Parathyroid adenoma (tissue), 2 donors: ENCODE data around the gene TBX21.

Experiments
- H2AFZ ChIP-seq: fragments of 300-600 bp; sonication (generic); one replicate; pipeline ENCODE4 v1.7.0; 2017; ENCODE audit warnings: antibody characterized with exemption, mild to moderate bottlenecking
- H3K27ac ChIP-seq: fragments of 300-600 bp; sonication (generic); one replicate; pipeline ENCODE4 v1.7.0; 2017
- H3K27me3 ChIP-seq: fragments of 300-600 bp; sonication (generic); one replicate; pipeline ENCODE4 v1.7.0; 2017; ENCODE audit warnings: low read length; ENCODE audit not compliant: control insufficient read depth, insufficient read depth
- H3K36me3 ChIP-seq: fragments of 300-600 bp; sonication (generic); one replicate; pipeline ENCODE4 v1.7.0; 2017; ENCODE audit warnings: low read length; ENCODE audit not compliant: control insufficient read depth, insufficient read depth
- H3K4me1 ChIP-seq: fragments of 300-600 bp; sonication (generic); one replicate; pipeline ENCODE4 v1.7.0; 2017; ENCODE audit warnings: control low read depth
- H3K4me2 ChIP-seq: fragments of 300-600 bp; sonication (generic); one replicate; pipeline ENCODE4 v1.7.0; 2017; ENCODE audit warnings: low read length
- H3K4me3 ChIP-seq: fragments of 300-600 bp; sonication (generic); one replicate; pipeline ENCODE4 v1.7.0; 2017; ENCODE audit warnings: low read depth, low read length
- H3K79me2 ChIP-seq: fragments of 300-600 bp; sonication (generic); one replicate; pipeline ENCODE4 v1.7.0; 2017; ENCODE audit warnings: control low read depth
- H3K9ac ChIP-seq: fragments of 300-600 bp; sonication (generic); one replicate; pipeline ENCODE4 v1.7.0; 2017; ENCODE audit warnings: mild to moderate bottlenecking
- H3K9me3 ChIP-seq: fragments of 300-600 bp; sonication (generic); one replicate; pipeline ENCODE4 v1.7.0; 2017; ENCODE audit warnings: low read length; ENCODE audit not compliant: control insufficient read depth
- CTCF ChIP-seq: fragments of 300-600 bp; sonication (generic); IDR thresholded peaks from one replicate; pipeline ENCODE4 v1.7.0; 2017; ENCODE audit warnings: antibody characterized with exemption, mild to moderate bottlenecking
- donor health status: primary hyperparathyroidism.

Gene TBX21

DNA sequence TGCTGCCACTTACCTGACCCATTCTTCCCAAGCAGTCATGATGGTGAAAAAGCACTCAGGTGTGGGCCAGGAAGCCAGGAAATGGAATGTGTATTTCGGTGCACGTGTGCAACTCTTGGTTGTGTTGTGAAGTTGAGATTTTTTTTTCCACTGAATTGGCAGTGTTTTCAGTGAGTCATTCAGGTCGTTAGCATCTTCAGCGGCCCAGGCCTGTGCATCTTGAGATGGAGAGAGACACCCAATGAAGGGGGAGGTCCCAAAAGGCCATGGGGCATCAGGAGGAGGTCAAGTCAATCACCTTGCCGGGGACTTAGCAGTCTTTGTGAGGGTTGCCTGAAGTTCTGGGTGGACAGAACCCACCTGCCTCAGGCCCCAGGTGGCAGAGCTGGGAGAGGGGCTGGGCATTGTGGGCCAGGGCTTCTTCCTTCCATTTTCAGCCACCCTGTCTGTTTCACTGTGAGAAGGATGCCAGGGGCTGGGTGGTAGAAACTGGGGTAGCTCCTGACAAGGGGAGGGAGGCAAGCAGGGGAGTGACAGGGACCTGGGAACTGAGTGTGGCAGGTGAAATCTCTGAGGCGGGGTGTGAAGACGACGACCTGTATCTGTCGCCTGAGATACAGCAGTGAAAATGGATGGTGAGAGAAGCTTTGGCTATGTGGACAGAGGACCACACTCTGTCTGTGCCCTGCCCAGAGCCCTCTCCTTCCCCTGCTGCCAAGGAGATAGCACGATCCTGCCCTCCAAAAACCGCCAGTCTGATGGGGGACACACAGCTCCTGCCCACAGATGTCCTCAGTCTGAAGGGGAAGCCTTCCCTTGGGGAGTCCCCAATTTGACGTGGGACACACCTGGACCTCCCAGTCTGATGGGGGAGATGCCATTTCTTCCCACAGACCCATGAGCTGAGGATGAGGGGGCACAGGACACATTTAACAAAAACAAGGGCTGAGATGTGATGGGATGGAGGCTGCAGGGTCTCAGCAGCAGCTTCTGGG, 27.2 kb upstream of the TBX21 start:
- Histone ChIP-seq H3K27ac (no peak overlapping the region), H3K27me3 (no peaks in the 10 kb centered on the region), H2AFZ (no peak overlapping the region), H3K4me2 (no peak overlapping the region), H3K79me2 (no peaks in the 10 kb centered on the region), H3K9me3 (no peaks in the 10 kb centered on the region), H3K4me3 (no peak overlapping the region), H3K36me3 (no peaks in the 10 kb centered on the region), H3K9ac (no peak overlapping the region), H3K4me1 (peaks cover 6% of the 10 kb centered on the region)
- TF ChIP-seq CTCF: no peak

DNA sequence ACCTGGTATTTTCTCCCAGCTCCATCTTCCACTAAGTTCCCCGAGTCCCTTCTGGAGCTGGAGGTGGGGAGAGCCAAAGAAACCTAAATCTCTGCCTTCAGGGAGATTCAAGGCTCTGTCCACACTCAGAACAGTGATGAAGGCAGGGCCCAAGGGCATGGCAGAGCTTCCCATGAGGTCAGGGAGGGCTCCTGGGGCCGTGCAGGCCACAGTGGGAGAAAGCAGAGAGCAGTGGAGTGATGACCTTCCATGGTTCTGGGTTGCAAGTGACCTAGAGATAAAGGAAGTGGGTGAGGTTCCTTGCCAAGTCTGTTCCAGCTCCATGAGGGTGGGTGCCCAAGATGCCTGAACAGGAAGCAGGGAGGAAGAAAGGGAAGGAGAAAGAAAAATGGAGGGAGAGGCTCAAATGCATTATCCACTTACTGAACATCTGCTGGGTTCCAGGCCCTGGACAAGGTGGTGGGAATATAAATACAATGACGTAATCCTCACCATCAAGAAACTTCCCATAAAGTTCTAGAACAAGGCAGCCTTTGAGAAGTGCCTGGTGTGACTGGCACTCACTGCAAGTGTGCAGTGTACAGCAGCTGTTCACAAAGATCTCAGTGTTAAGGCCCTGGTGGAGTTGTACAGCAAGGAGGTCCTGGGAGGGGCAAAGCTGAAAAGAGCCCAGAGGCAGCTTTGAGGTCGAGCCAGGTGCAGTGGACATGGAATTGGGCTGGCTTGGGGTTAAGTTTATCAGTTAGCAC, 25.8 kb upstream of the TBX21 start:
- Histone ChIP-seq H2AFZ (peak overlapping the region; percentile 22), H3K79me2 (no peaks in the 10 kb centered on the region), H3K9ac (no peak overlapping the region), H3K27ac (no peak overlapping the region), H3K9me3 (no peaks in the 10 kb centered on the region), H3K4me1 (peaks cover 6% of the 10 kb centered on the region), H3K36me3 (no peaks in the 10 kb centered on the region), H3K4me3 (no peak overlapping the region), H3K27me3 (no peaks in the 10 kb centered on the region), H3K4me2 (no peak overlapping the region)
- TF ChIP-seq CTCF: no peak

DNA sequence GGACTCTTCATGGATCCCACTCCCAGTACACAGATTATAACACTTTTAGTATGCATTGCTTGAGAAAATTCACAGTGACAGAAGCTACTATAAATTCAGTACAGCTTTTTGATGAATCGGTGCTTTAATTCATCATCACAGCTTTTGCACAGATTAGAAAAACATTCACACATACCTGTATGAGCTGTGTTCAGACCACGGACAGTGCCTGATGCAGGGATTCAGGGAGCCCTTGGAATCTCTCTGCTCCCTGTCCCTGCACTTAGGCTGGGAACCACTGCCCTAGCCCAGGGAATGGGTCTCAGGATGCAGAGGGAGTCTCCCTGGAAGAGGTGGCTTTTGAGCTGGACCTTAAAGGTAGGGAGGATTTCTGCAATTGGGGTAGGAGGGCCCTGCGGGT, 25.2 kb upstream of the TBX21 start:
- TF ChIP-seq CTCF: no peak
- Histone ChIP-seq H3K79me2 (no peaks in the 10 kb centered on the region), H3K27me3 (no peaks in the 10 kb centered on the region), H3K27ac (no peak overlapping the region), H3K36me3 (no peaks in the 10 kb centered on the region), H2AFZ (no peak overlapping the region), H3K4me3 (no peak overlapping the region), H3K4me1 (peaks cover 6% of the 10 kb centered on the region), H3K9ac (no peak overlapping the region), H3K9me3 (no peaks in the 10 kb centered on the region), H3K4me2 (no peak overlapping the region)

DNA sequence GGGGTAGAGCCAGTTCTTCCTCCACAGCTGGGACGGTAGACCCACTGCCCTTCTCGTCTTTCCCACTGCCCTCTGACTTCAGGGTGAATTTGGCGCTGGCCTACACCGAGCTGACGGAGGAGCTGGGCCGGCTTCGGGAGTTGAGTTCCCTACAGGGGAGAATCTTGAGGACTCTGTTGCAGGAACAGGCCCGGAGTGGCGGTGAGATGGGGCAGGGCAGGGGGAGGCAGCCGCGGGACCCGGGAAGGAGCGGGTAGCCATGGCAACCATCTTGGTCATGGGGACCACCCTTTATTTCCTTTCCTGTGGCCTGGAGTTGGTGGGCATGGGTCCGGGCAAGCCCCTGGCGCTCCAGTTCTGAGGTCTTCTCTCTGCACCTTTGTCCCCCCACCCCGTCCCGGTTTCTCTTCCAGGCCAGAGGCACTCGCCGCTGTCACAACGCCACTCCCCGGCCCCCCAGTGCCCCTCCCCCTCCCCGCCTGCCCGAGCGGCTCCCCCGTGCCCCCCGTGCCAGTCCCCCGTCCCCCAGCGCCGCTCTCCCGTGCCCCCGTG, 24.6 kb upstream of the TBX21 start:
- H3K4me1 ChIP-seq: peaks cover 6% of the 10 kb centered on the region
- no peak overlapping the region for H3K4me3 ChIP-seq
- H3K27ac ChIP-seq: no peak overlapping the region
- H3K79me2 ChIP-seq: no peaks in the 10 kb centered on the region
- H3K27me3 ChIP-seq: no peaks in the 10 kb centered on the region
- no peaks in the 10 kb centered on the region for H3K9me3 ChIP-seq
- TF ChIP-seq CTCF: no peak
- no peaks in the 10 kb centered on the region for H3K36me3 ChIP-seq
- no peak overlapping the region for H2AFZ ChIP-seq
- no peak overlapping the region for H3K4me2 ChIP-seq
- H3K9ac ChIP-seq: no peak overlapping the region
